Measurements from ENCODE around the gene MAT1A.

GRCh38 chr10:80313523-80313922 lies 24.1 kb upstream of the MAT1A start:
- TF ChIP-seq CTCF (IDR thresholded peaks at IDR 0.05): no peak
- no peak for TF ChIP-seq ZFX (IDR thresholded peaks at IDR 0.05; ENCODE audit: borderline replicate concordance)

All from 22Rv1 (cell line).